ENCODE results near the gene PCK2. TPM values are rescaled to one million over a fixed set of nuclear protein-coding genes. Genes with fewer than 3 reads are reported as not detected.

PCK2 gene
- total and polyA plus RNA-seq, 2 of the 13 experiments (the other 11 are each of a cell fraction or from before 2014, with no cell fraction given) = 129 to 272 TPM

GRCh38 chr14:24072436-24072835, 21.7 kb upstream of the PCK2 start:
- ChIA-PET POLR2A (interaction anchor here (1.2 to 8.3 kb wide), 5 partner anchors 9 to 89 kb away, joined by 3 to 68 read pairs (median 4); partner anchors contain the start of genes DCAF11, IRF9, NRL and PCK2), CTCF (ENCODE audit: low intra/inter-chr PET ratio, low total read pairs) (no interaction called here)
- peaks cover 46% of the 10 kb centered on the region for H3K4me1 ChIP-seq (ENCODE audit: insufficient read depth, low read length)
- BruUV-seq (replicated peaks) = no TSS peak
- no peaks in the 10 kb centered on the region for H3K79me2 ChIP-seq (ENCODE audit: insufficient read depth, low read length)
- in situ Hi-C loops (cut with HindIII; ENCODE audit: extremely low pct_ligation_motif_present, low pct_unique_long_range_greater_than_20kb) = no loop called here
- H3K27ac ChIP-seq (ENCODE audit: extremely low read length, insufficient read depth, low read length) = no peak overlapping the region
- H3K4me2 ChIP-seq (ENCODE audit: low read depth, low read length) = no peak overlapping the region
- TF ChIP-seq RBAK (CRISPR knock-in tag; IDR thresholded peaks at IDR 0.05) = peak; percentile 26; the same call in 1 of the 2 replicates
- TF ChIP-seq PITX1 (CRISPR knock-in tag; IDR thresholded peaks at IDR 0.05) = 0 out of 2 replicates have a peak, but pooled peaks have one; percentile 18
- TF ChIP-seq, protein P1, sequence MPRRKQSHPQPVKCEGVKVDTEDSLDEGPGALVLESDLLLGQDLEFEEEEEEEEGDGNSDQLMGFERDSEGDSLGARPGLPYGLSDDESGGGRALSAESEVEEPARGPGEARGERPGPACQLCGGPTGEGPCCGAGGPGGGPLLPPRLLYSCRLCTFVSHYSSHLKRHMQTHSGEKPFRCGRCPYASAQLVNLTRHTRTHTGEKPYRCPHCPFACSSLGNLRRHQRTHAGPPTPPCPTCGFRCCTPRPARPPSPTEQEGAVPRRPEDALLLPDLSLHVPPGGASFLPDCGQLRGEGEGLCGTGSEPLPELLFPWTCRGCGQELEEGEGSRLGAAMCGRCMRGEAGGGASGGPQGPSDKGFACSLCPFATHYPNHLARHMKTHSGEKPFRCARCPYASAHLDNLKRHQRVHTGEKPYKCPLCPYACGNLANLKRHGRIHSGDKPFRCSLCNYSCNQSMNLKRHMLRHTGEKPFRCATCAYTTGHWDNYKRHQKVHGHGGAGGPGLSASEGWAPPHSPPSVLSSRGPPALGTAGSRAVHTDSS (CRISPR knock-in tag; conservative IDR thresholded peaks at IDR 0.05) = no peak
- peak; percentile 66; the same call in 1 of the 2 replicates for TF ChIP-seq ZNF253 (CRISPR knock-in tag; IDR thresholded peaks at IDR 0.05; ENCODE audit: borderline replicate concordance)
- TF ChIP-seq MAFF (IDR thresholded peaks at IDR 0.05; ENCODE audit: low read depth, low read length) = peak; percentile 70
- TF ChIP-seq MAFK (conservative IDR thresholded peaks at IDR 0.05 in 1 of 2, IDR thresholded peaks at IDR 0.05 in 1 of 2; ENCODE audit: low read length in 2 of 2) = peak; percentile 86 to 88
- H3K27me3 ChIP-seq (ENCODE audit: control insufficient read depth in 1 of 2, insufficient read depth in 2 of 2, low read length in 2 of 2) = peaks cover 13 to 58% of the 10 kb centered on the region in 2 experiments
- intact Hi-C loops (cut with micrococcal nuclease; ENCODE audit: unreplicated experiment) = no loop called here
- FAIRE-seq = no peak
- H4K20me1 ChIP-seq (ENCODE audit: insufficient read depth, low read length) = no peaks in the 10 kb centered on the region
- no peaks in the 10 kb centered on the region for H3K36me3 ChIP-seq (replicated peaks in 1 of 2; ENCODE audit: control insufficient read depth in 1 of 2, insufficient read depth in 2 of 2, low read length in 2 of 2)
- no peak overlapping the region for H3K4me3 ChIP-seq (replicated peaks in 1 of 3; ENCODE audit: insufficient read depth in 1 of 3, low read depth in 2 of 3, low read length in 3 of 3)
- peak; percentile 1; the same call in 1 of the 3 replicates for ATAC-seq
- H3K9me3 ChIP-seq (ENCODE audit: low read length) = no peaks in the 10 kb centered on the region
- no peak overlapping the region for H2AFZ ChIP-seq (ENCODE audit: low read length)
- 55% methylated on average over 7 of the region's 7 CpGs for WGBS (ENCODE audit: low lambda C conversion rate)
- no peak for DNase-seq (ENCODE audit: low spot score)
- no peak overlapping the region for H3K9ac ChIP-seq (ENCODE audit: insufficient read depth, low read depth, low read length)
